Ovary (tissue), 9 donors: ENCODE measurements around the gene NEMP2. TPM values are rescaled to one million over a fixed set of nuclear protein-coding genes. Genes with fewer than 3 reads are reported as not detected.

ENCODE experiments used
- DNase-seq, 5 donors: peaks; one replicate each; pipeline ENCODE4 v3.0.0-alpha.2; 2019 to 2020
- H3K27ac ChIP-seq, 2 donors: fragments of 200-600 bp; one replicate each; pipeline versions ENCODE4 v1.5.1 to v1.8.0; 2019 to 2022
- H3K27me3 ChIP-seq: fragments of 200-600 bp; one replicate; pipeline ENCODE4 v1.8.0; 2022
- H3K36me3 ChIP-seq: fragments of 200-600 bp; sonication (generic); one replicate; pipeline ENCODE4 v1.5.1; 2019
- H3K4me1 ChIP-seq: one replicate; pipeline ENCODE4 v1.8.1; 2013; ENCODE audit warnings: mild to moderate bottlenecking, moderate library complexity; ENCODE audit not compliant: insufficient read depth
- H3K4me3 ChIP-seq: fragments of 200-600 bp; sonication (generic); one replicate; pipeline ENCODE4 v1.5.1; 2017
- H3K9me3 ChIP-seq, 2 donors: fragments of 200-600 bp in 1 of 2; sonication (generic) in 1 of 2; one replicate each; pipeline versions ENCODE4 v1.5.1 to v1.8.1; 2013 to 2019; ENCODE audit warnings: mild to moderate bottlenecking in 1 of 2, moderate library complexity in 1 of 2
- CTCF ChIP-seq, 3 donors: fragments of 450-650 bp in 2 of 3; fragments of 200-600 bp in 1 of 3; IDR thresholded peaks; one replicate each; pipeline versions ENCODE4 v1.5.1 to v1.8.0; 2016 to 2022; ENCODE audit warnings: antibody characterized with exemption in 3 of 3, mild to moderate bottlenecking in 1 of 3
- EP300 ChIP-seq: sonication (generic); formaldehyde crosslinking; IDR thresholded peaks from one replicate; pipeline ENCODE4 v1.6.1; 2017; ENCODE audit warnings: antibody characterized with exemption
- POLR2A ChIP-seq: fragments of 450-650 bp; IDR thresholded peaks from one replicate; pipeline ENCODE4 v1.6.1; 2017; ENCODE audit warnings: antibody characterized with exemption, mild to moderate bottlenecking, moderate library complexity
- WGBS, 3 donors: extraction: QIAGEN DNeasy Blood & Tissue Kit in 1 of 3; methylation state at CpG; one replicate each; pipeline versions ENCODE4 v1.1.5 to v1.1.7; 2013 to 2017; 5-methylcytosine and 5-hydroxymethylcytosine counted together
- intact Hi-C, 4 donors: fragments of 100-400 bp; cut with DNase I; formaldehyde crosslinking; loops; one replicate each; pipeline versions ENCODE4 v1.11.0 to v1.15.1; 2022 to 2023
- polyA plus RNA-seq, 2 donors: library from polyadenylated mRNA; stranded (reverse); fragments of 200-250 nt in 1 of 2; fragments of 350-450 nt in 1 of 2; fragmentation: Illumina TruSeq in 1 of 2; extraction: RNeasy Lipid Tissue Mini Kit (QIAGEN cat#74804) in 1 of 2; gene quantifications; one replicate each; pipeline ENCODE4 v1.2.3, GENCODE V29; 2013 to 2014
- total RNA-seq, 7 donors: library from RNA; depleted of rRNA in 2 of 7; stranded (reverse); fragments of >200 nt in 2 of 7; fragmentation: NEBNext Ultra II Directional in 3 of 7; extraction: Animal tissue kit (Norgen Biotek cat#: 25700) in 3 of 7; gene quantifications; one replicate each; pipeline versions ENCODE4 v1.1.0 to v1.2.4, GENCODE V29; 2016 to 2023
- donor health status: DM: no; HTN: no; CAD: no; lungs with moderate emphysema.
- donor health status: DM: no; HTN: no; CAD: no.
- donor health status: Bipolar disorder and iron deficiency.
- donor health status: DM: yes; HTN: yes; CAD: no.
- donor health status: DM: no; HTN: no; CAD: no.
- donor health status: DM: yes; HTN: yes; CAD: no.

The NEMP2 gene
- total and polyA plus RNA-seq, 9 donors: 1.4 to 6.4 (median 4.5) TPM

GRCh38 chr2:190535121-190535439 is 558 bp upstream of the NEMP2 start:
- 3 to 6% (median 4%) methylated on average over 7 of the region's 7 CpGs for WGBS, 3 donors
- TF ChIP-seq CTCF (IDR thresholded peaks at IDR 0.05) (no peak), EP300 (no peak)
- Histone ChIP-seq H3K9me3 (peaks cover 0 to 4% of the 10 kb centered on the region in 2 donors), H3K4me3 (peak overlapping the region; percentile 57), H3K27me3 (no peaks in the 10 kb centered on the region), H3K4me1 (peaks cover 1% of the 10 kb centered on the region), H3K27ac (peak overlapping the region; percentile 97), H3K36me3 (no peaks in the 10 kb centered on the region)
- intact Hi-C loops: loop anchor here in 1 of 4 donors (10.0 kb wide), 1 partner anchor 110 kb away; the partner anchor contains the start of gene NAB1
- DNase-seq: no peak

GRCh38 chr2:190533968-190534309 is 583 bp downstream of the NEMP2 start:
- H3K9me3 ChIP-seq: peaks cover 0 to 4% of the 10 kb centered on the region in 2 donors
- 0 to 2% (median 1%) methylated on average over 13 of the region's 13 CpGs for WGBS, 3 donors
- peak overlapping the region; percentile 97 for H3K27ac ChIP-seq
- TF ChIP-seq POLR2A (no peak), EP300 (no peak), CTCF (IDR thresholded peaks at IDR 0.05) (no peak)
- peaks cover 1% of the 10 kb centered on the region for H3K4me1 ChIP-seq
- intact Hi-C loops: loop anchor here in 3 of 4 donors (5.0 to 10.0 kb wide), 2 partner anchors 111 to 113 kb away; partner anchors contain the start of gene NAB1 (in 3 of the 3)
- H3K36me3 ChIP-seq: no peaks in the 10 kb centered on the region
- no peaks in the 10 kb centered on the region for H3K27me3 ChIP-seq
- H3K4me3 ChIP-seq: peak overlapping the region; percentile 57
- peak in 2 of 5 donors; percentile 30 to 31 for DNase-seq

- Histone ChIP-seq H3K9me3 (peaks cover 0 to 4% of the 10 kb centered on the region in 2 donors), H3K27me3 (no peaks in the 10 kb centered on the region), H3K4me1 (peaks cover 1% of the 10 kb centered on the region), H3K27ac (peak overlapping the region; percentile 97), H3K4me3 (peak overlapping the region; percentile 57), H3K36me3 (no peaks in the 10 kb centered on the region)
- 49 to 51% (median 50%) methylated on average over 10 of the region's 10 CpGs for WGBS, 3 donors
- intact Hi-C loops: loop anchor here in 3 of 4 donors (5.0 to 10.0 kb wide), 2 partner anchors 111 to 114 kb away; partner anchors contain the start of gene NAB1 (in 3 of the 3)
- TF ChIP-seq POLR2A: no peak
- no peak for TF ChIP-seq EP300
- TF ChIP-seq CTCF (IDR thresholded peaks at IDR 0.05): no peak
- peak in 1 of 5 donors; percentile 37 for DNase-seq
Observed at GRCh38 chr2:190533175-190533967, 1.2 kb downstream of the NEMP2 start.

DNA sequence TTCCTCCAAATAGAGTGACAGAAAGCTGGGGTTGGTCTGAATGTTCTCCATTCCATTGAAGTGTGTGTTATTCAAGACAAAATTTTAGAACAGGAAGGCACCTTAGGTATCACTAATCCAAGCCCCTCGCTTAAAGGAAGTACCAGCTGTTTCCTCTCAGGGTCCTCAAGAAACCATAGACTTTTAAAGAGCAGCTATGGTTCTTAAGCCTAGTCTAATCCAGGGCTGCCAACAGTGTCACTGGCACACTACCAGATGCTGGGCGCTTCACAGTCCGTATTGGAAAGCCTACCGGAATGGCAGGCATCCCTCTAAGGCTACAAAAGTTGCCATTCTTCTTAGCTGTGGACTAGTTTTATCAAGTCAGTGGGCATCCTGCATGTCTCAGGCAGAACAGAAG is 1.9 kb downstream of the NEMP2 start:
- Histone ChIP-seq H3K27me3 (no peaks in the 10 kb centered on the region), H3K27ac (no peak overlapping the region), H3K4me1 (peaks cover 1% of the 10 kb centered on the region), H3K4me3 (no peak overlapping the region), H3K9me3 (peaks cover 0 to under 1% of the 10 kb centered on the region in 2 donors), H3K36me3 (no peaks in the 10 kb centered on the region)
- intact Hi-C loops: loop anchor here in 3 of 4 donors (5.0 to 10.0 kb wide), 2 partner anchors 112 to 115 kb away; partner anchors contain the start of gene NAB1 (in 3 of the 3)
- 76 to 94% (median 85%) methylated on average over 4 of the region's 4 CpGs for WGBS, 3 donors
- TF ChIP-seq CTCF (IDR thresholded peaks at IDR 0.05) (no peak), POLR2A (no peak), EP300 (no peak)
- DNase-seq: no peak
